Left ventricle myocardium inferior (tissue), 1 donor: ENCODE measurements around the gene LHFPL4. TPM values are rescaled to one million over a fixed set of nuclear protein-coding genes. Genes with fewer than 3 reads are reported as not detected.
A peak's percentile ranks its signal among the peaks of the same experiment; 100 is the strongest.

ENCODE experiments used
- DNase-seq: peaks from one replicate; pipeline ENCODE4 v3.0.0-alpha.2; 2020
- H3K27ac ChIP-seq: fragments of 200-600 bp; replicated peaks from 2 replicates; pipeline ENCODE4 v1.8.0; 2021
- H3K27me3 ChIP-seq: fragments of 200-600 bp; 2 replicates; pipeline ENCODE4 v1.8.0; 2021; ENCODE audit warnings: low read depth
- H3K36me3 ChIP-seq: fragments of 200-600 bp; 2 replicates; pipeline ENCODE4 v1.8.0; 2021
- H3K4me1 ChIP-seq: fragments of 200-600 bp; 2 replicates; pipeline ENCODE4 v1.8.0; 2021
- H3K4me3 ChIP-seq: fragments of 200-600 bp; 2 replicates; pipeline ENCODE4 v1.8.0; 2021; ENCODE audit warnings: mild to moderate bottlenecking, moderate library complexity
- H3K9me3 ChIP-seq: fragments of 200-600 bp; replicated peaks from 2 replicates; pipeline ENCODE4 v1.8.0; 2021
- CTCF ChIP-seq: fragments of 200-600 bp; IDR thresholded peaks from 2 replicates; pipeline ENCODE4 v1.8.0; 2021; ENCODE audit warnings: antibody characterized with exemption, mild to moderate bottlenecking, borderline replicate concordance
- intact Hi-C: fragments of 100-400 bp; cut with micrococcal nuclease; formaldehyde crosslinking; loops from one replicate; pipeline ENCODE4 v1.11.0; 2022
- total RNA-seq: library from RNA; stranded (reverse); fragmentation: NEBNext Ultra II Directional; extraction: Animal tissue kit (Norgen Biotek cat#: 25700); gene quantifications from one replicate; pipeline ENCODE4 v1.2.1, GENCODE V29; 2021
- donor health status: DM: no; HTN: yes; CAD: no; lungs with severe emphysema.

The LHFPL4 gene
- total RNA-seq, 1 donor from 2014 or later: not detected

DNA sequence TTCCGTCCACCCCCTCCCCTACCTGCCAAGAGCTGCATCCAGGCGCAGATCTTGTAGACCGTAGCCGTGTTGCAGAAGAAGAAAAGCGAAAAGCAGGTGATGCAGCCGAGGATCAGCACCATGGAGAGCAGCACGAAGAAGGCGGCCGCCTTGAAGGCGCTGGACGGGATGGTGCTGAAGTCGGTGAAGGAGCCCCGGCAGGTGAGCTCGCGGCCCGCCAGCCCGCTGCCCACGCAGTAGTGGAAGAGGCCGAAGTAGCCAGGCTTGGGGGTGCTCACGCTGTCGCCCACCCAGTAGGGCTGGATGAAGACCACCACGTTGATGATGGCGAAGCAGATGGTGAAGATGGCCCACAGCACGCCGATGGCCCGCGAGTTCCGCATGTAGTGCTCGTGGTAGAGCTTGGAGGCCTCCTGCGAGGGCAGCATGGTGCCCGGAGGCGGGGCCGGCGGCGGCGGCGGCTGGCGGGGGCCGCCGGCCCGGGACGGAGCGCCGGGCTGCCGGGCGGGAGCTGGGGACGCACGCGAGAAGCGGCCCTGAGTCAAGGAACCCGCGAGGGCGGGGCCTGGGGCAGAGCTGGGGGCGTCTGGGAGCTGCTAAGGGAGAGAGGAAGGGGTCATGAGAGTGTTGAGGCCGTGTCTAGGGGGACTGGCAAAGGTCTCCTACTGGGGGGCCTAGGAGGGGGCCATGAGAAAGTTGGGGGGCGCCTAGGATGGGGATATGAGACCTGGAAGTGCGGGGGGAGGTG, 1.2 kb downstream of the LHFPL4 start:
- no peak for TF ChIP-seq CTCF
- intact Hi-C loops: no loop called here
- H3K27me3 ChIP-seq: peaks cover 85% of the 10 kb centered on the region

GRCh38 chr3:9550999-9551398, 2.6 kb downstream of the LHFPL4 start:
- Histone ChIP-seq H3K9me3 (no peaks in the 10 kb centered on the region), H3K36me3 (no peaks in the 10 kb centered on the region), H3K27me3 (peaks cover 91% of the 10 kb centered on the region), H3K27ac (no peak overlapping the region), H3K4me3 (no peak overlapping the region), H3K4me1 (no peaks in the 10 kb centered on the region)
- TF ChIP-seq CTCF: no peak
- no peak for DNase-seq
- intact Hi-C loops: no loop called here

More for the DNA sequence above, 1.2 kb downstream of the LHFPL4 start:
- no peaks in the 10 kb centered on the region for H3K36me3 ChIP-seq
- no peak overlapping the region for H3K4me3 ChIP-seq
- no peaks in the 10 kb centered on the region for H3K4me1 ChIP-seq
- peak; percentile 20 for DNase-seq
- H3K27ac ChIP-seq: no peak overlapping the region
- no peaks in the 10 kb centered on the region for H3K9me3 ChIP-seq

GRCh38 chr3:9549600-9549999, 4.0 kb downstream of the LHFPL4 start:
- H3K9me3 ChIP-seq: no peaks in the 10 kb centered on the region
- peaks cover 77% of the 10 kb centered on the region for H3K27me3 ChIP-seq
- H3K4me1 ChIP-seq: no peaks in the 10 kb centered on the region
- no peak overlapping the region for H3K4me3 ChIP-seq
- TF ChIP-seq CTCF: no peak
- DNase-seq: no peak
- intact Hi-C loops: no loop called here
- H3K36me3 ChIP-seq: no peaks in the 10 kb centered on the region
- no peak overlapping the region for H3K27ac ChIP-seq

GRCh38 chr3:9548991-9549390, 4.6 kb downstream of the LHFPL4 start:
- H3K27me3 ChIP-seq: peaks cover 71% of the 10 kb centered on the region

GRCh38 chr3:9542182-9542581, 11.4 kb downstream of the LHFPL4 start:
- intact Hi-C loops: no loop called here
- DNase-seq: no peak
- TF ChIP-seq CTCF: no peak

More at GRCh38 chr3:9548991-9549390, 4.6 kb downstream of the LHFPL4 start:
- Histone ChIP-seq H3K27ac (no peak overlapping the region), H3K4me1 (no peaks in the 10 kb centered on the region), H3K9me3 (no peaks in the 10 kb centered on the region), H3K36me3 (no peaks in the 10 kb centered on the region), H3K4me3 (no peak overlapping the region)
- no peak for DNase-seq
- no peak for TF ChIP-seq CTCF
- intact Hi-C loops: no loop called here

More at GRCh38 chr3:9542182-9542581, 11.4 kb downstream of the LHFPL4 start:
- no peak overlapping the region for H3K4me3 ChIP-seq
- H3K9me3 ChIP-seq: peaks cover 9% of the 10 kb centered on the region
- H3K27ac ChIP-seq: no peak overlapping the region
- H3K4me1 ChIP-seq: no peaks in the 10 kb centered on the region
- H3K36me3 ChIP-seq: no peaks in the 10 kb centered on the region
- H3K27me3 ChIP-seq: peaks cover 22% of the 10 kb centered on the region
